K562 (cell line): ENCODE results near the gene FAM117A.

Source experiments
- CTCF ChIP-seq, 3 experiments: IDR thresholded peaks in 2 of 3; conservative IDR thresholded peaks in 1 of 3; 2 replicates each; pipeline ENCODE4 v1.5.1; 2011 to 2012; ENCODE audit warnings: low read length in 3 of 3, mild to moderate bottlenecking in 3 of 3, control low read depth in 2 of 3, improper control_type of control experiment in 1 of 3, inconsistent platforms in 1 of 3, low read depth in 1 of 3, mixed read lengths in 1 of 3, moderate library complexity in 1 of 3; ENCODE audit not compliant: insufficient read depth in 2 of 3
- POLR2A ChIP-seq: fragments of 450-650 bp; conservative IDR thresholded peaks from 2 replicates; pipeline ENCODE4 v1.6.1; 2016
- REST ChIP-seq, 2 experiments: fragments of 450-650 bp; formaldehyde crosslinking in 1 of 2; IDR thresholded peaks; 2 replicates each; pipeline versions ENCODE4 v1.4.0 to v1.6.1; 2014 to 2020; ENCODE audit warnings: mild to moderate bottlenecking in 2 of 2, borderline replicate concordance in 1 of 2, low read depth in 1 of 2

- TF ChIP-seq POLR2A (no peak), CTCF (IDR thresholded peaks at IDR 0.05 in 2 of 3, conservative IDR thresholded peaks at IDR 0.05 in 1 of 3; ENCODE audit: insufficient read depth in 2 of 3, low read depth in 1 of 3, low read length in 3 of 3) (no peak), REST (IDR thresholded peaks at IDR 0.05; ENCODE audit: borderline replicate concordance) (no peak), REST (CRISPR knock-in tag; IDR thresholded peaks at IDR 0.05; ENCODE audit: low read depth) (no peak)
Measured at GRCh38 chr17:49715216-49715615, 48.7 kb downstream of the FAM117A start.
